Chondrocyte (in vitro differentiated cells): ENCODE measurements around the gene FA2H. TPM values are rescaled to one million over a fixed set of nuclear protein-coding genes. Genes with fewer than 3 reads are reported as not detected.
"Not testable (repeated sequence)": the region's sequence is repeated elsewhere in the genome, so short reads cannot be mapped to it uniquely, and the experiment has no call there.

Source experiments
- DNase-seq: peaks from one replicate; pipeline ENCODE4 v3.0.0; 2021; ENCODE audit warnings: mixed read lengths, low spot score
- H3K27ac Mint-ChIP-seq: one replicate; pipeline ENCODE4 v1.8.0; 2021; ENCODE audit warnings: mild to moderate bottlenecking, moderate library complexity, mixed read lengths; ENCODE audit not compliant: unreplicated experiment
- H3K27me3 Mint-ChIP-seq: 2 replicates; pipeline ENCODE4 v1.8.0; 2021; ENCODE audit warnings: low read depth, mixed read lengths
- H3K36me3 Mint-ChIP-seq: 2 replicates; pipeline ENCODE4 v1.8.0; 2021; ENCODE audit warnings: low read depth, mixed read lengths
- H3K4me1 Mint-ChIP-seq: 2 replicates; pipeline ENCODE4 v1.8.0; 2021; ENCODE audit warnings: low read depth, mild to moderate bottlenecking, mixed read lengths
- H3K4me3 Mint-ChIP-seq: one replicate; pipeline ENCODE4 v1.8.0; 2021; ENCODE audit warnings: mild to moderate bottlenecking, moderate library complexity, mixed read lengths; ENCODE audit not compliant: unreplicated experiment
- H3K9me3 Mint-ChIP-seq: 2 replicates; pipeline ENCODE4 v1.8.0; 2021; ENCODE audit warnings: low read depth, mixed read lengths
- CTCF ChIP-seq: fragments of 200-600 bp; sonication (generic); IDR thresholded peaks from 2 replicates; pipeline ENCODE4 v1.5.0; 2021; ENCODE audit warnings: antibody characterized with exemption, mild to moderate bottlenecking, moderate library complexity
- total RNA-seq: library from RNA; stranded (reverse); gene quantifications from 3 replicates; pipeline ENCODE4 v1.2.1, GENCODE V29; 2021

FA2H gene
- total RNA-seq, 1 donor from 2014 or later = not detected

GRCh38 chr16:74769586-74770190 is 4.9 kb downstream of the FA2H start:
- H3K27me3 Mint-ChIP-seq = peaks cover 60% of the 10 kb centered on the region
- H3K9me3 Mint-ChIP-seq = peaks cover 10% of the 10 kb centered on the region
- H3K4me3 Mint-ChIP-seq = no peak overlapping the region
- peaks cover 4% of the 10 kb centered on the region for H3K36me3 Mint-ChIP-seq
- no peak for TF ChIP-seq CTCF
- no peak for DNase-seq
- H3K27ac Mint-ChIP-seq = no peak overlapping the region
- H3K4me1 Mint-ChIP-seq = peaks cover 8% of the 10 kb centered on the region

- H3K9me3 Mint-ChIP-seq = peaks cover 10% of the 10 kb centered on the region
- no peaks in the 10 kb centered on the region for H3K4me1 Mint-ChIP-seq
- H3K27me3 Mint-ChIP-seq = peaks cover 53% of the 10 kb centered on the region
- no peak overlapping the region for H3K27ac Mint-ChIP-seq
- no peak for TF ChIP-seq CTCF
- H3K4me3 Mint-ChIP-seq = no peak overlapping the region
- no peak for DNase-seq
- H3K36me3 Mint-ChIP-seq = peaks cover 5% of the 10 kb centered on the region
Measured at GRCh38 chr16:74768239-74768638, 6.4 kb downstream of the FA2H start.

- H3K4me3 Mint-ChIP-seq = no peak overlapping the region
- no peak for DNase-seq
- H3K27ac Mint-ChIP-seq = no peak overlapping the region
- H3K27me3 Mint-ChIP-seq = peaks cover 49% of the 10 kb centered on the region
- no peak for TF ChIP-seq CTCF
- H3K4me1 Mint-ChIP-seq = no peaks in the 10 kb centered on the region
- H3K9me3 Mint-ChIP-seq = peaks cover 10% of the 10 kb centered on the region
- H3K36me3 Mint-ChIP-seq = peaks cover 5% of the 10 kb centered on the region
Measured at GRCh38 chr16:74767749-74768148, 6.9 kb downstream of the FA2H start.

GRCh38 chr16:74766729-74767128 is 7.9 kb downstream of the FA2H start:
- peaks cover 41% of the 10 kb centered on the region for H3K27me3 Mint-ChIP-seq
- peaks cover 5% of the 10 kb centered on the region for H3K36me3 Mint-ChIP-seq

GRCh38 chr16:74764184-74764583 is 10.4 kb downstream of the FA2H start:
- DNase-seq, H3K4me1 Mint-ChIP-seq, H3K36me3 Mint-ChIP-seq, H3K4me3 Mint-ChIP-seq, H3K27ac Mint-ChIP-seq: not testable (repeated sequence)
- Mint-ChIP-seq H3K27me3 (peaks cover 28% of the 10 kb centered on the region), H3K9me3 (peaks cover 10% of the 10 kb centered on the region)

More at GRCh38 chr16:74766729-74767128, 7.9 kb downstream of the FA2H start:
- no peak overlapping the region for H3K4me3 Mint-ChIP-seq
- H3K9me3 Mint-ChIP-seq = peaks cover 10% of the 10 kb centered on the region
- no peaks in the 10 kb centered on the region for H3K4me1 Mint-ChIP-seq
- H3K27ac Mint-ChIP-seq = no peak overlapping the region
- no peak for TF ChIP-seq CTCF
- no peak for DNase-seq

GRCh38 chr16:74761665-74762064 is 13.0 kb downstream of the FA2H start:
- Mint-ChIP-seq H3K27ac (no peak overlapping the region), H3K9me3 (no peaks in the 10 kb centered on the region), H3K4me3 (no peak overlapping the region), H3K4me1 (no peaks in the 10 kb centered on the region), H3K27me3 (peaks cover 21% of the 10 kb centered on the region), H3K36me3 (peaks cover 1% of the 10 kb centered on the region)
- DNase-seq = no peak
- no peak for TF ChIP-seq CTCF
